OCI-LY1 (cell line): ENCODE data around the gene ASH1L.
"Not testable (repeated sequence)": the region's sequence is repeated elsewhere in the genome, so short reads cannot be mapped to it uniquely, and the experiment has no call there.

Source experiments
- H2AFZ ChIP-seq: fragments of 200-600 bp; sonication (generic), shearing (Covaris generic); 2 replicates; pipeline ENCODE4 v1.6.0; 2014; ENCODE audit warnings: antibody characterized with exemption, mild to moderate bottlenecking, low read length
- H3F3A ChIP-seq: fragments of 200-600 bp; sonication (generic), shearing (Covaris generic); 2 replicates; pipeline ENCODE4 v1.6.0; 2014; ENCODE audit warnings: mild to moderate bottlenecking, antibody characterized with exemption, low read length, moderate library complexity; ENCODE audit not compliant: insufficient read depth
- H3K27ac ChIP-seq: fragments of 200-600 bp; sonication (generic); 2 replicates; pipeline ENCODE4 v1.5.1; 2014; ENCODE audit warnings: low read length, mixed run types, mild to moderate bottlenecking, low read depth; ENCODE audit not compliant: poor library complexity, severe bottlenecking
- H3K27me3 ChIP-seq: fragments of 200-600 bp; sonication (generic); 2 replicates; pipeline ENCODE4 v1.6.0; 2014; ENCODE audit warnings: antibody characterized with exemption, mild to moderate bottlenecking, low read length, moderate library complexity; ENCODE audit not compliant: insufficient read depth
- H3K36me3 ChIP-seq: fragments of 200-600 bp; sonication (generic); 2 replicates; pipeline ENCODE4 v1.6.1; 2014; ENCODE audit warnings: mild to moderate bottlenecking, antibody characterized with exemption, low read length, moderate library complexity, mixed read lengths; ENCODE audit not compliant: insufficient read depth
- H3K4me1 ChIP-seq: fragments of 200-600 bp; sonication (generic); 2 replicates; pipeline ENCODE4 v1.5.1; 2014; ENCODE audit warnings: mild to moderate bottlenecking, low read length, moderate library complexity; ENCODE audit not compliant: insufficient read depth, severe bottlenecking
- H3K4me2 ChIP-seq: fragments of 200-600 bp; sonication (generic), shearing (Covaris generic); 2 replicates; pipeline ENCODE4 v1.6.1; 2014; ENCODE audit warnings: low read length
- H3K4me3 ChIP-seq: fragments of 200-600 bp; sonication (generic); 2 replicates; pipeline ENCODE4 v1.5.1; 2014; ENCODE audit warnings: low read length, low read depth, mild to moderate bottlenecking, mixed read lengths; ENCODE audit not compliant: poor library complexity, severe bottlenecking
- H3K79me2 ChIP-seq: fragments of 200-600 bp; shearing (Covaris generic); 2 replicates; pipeline ENCODE4 v1.6.1; 2016; ENCODE audit warnings: mixed run types, low read length, mixed read lengths; ENCODE audit not compliant: insufficient read depth
- H3K9ac ChIP-seq: fragments of 200-600 bp; sonication (generic), shearing (Covaris generic); 2 replicates; pipeline ENCODE4 v1.6.1; 2014; ENCODE audit warnings: mild to moderate bottlenecking, low read length, mixed read lengths
- H3K9me2 ChIP-seq: fragments of 200-600 bp; sonication (generic), shearing (Covaris generic); 2 replicates; pipeline ENCODE4 v1.6.1; 2014; ENCODE audit warnings: low read depth, mild to moderate bottlenecking, low read length, mixed read lengths
- H3K9me3 ChIP-seq: fragments of 200-600 bp; shearing (Covaris generic); 2 replicates; pipeline ENCODE4 v1.6.1; 2014; ENCODE audit warnings: low read length, mixed read lengths
- H4K20me1 ChIP-seq: fragments of 200-600 bp; sonication (generic), shearing (Covaris generic); 2 replicates; pipeline ENCODE4 v1.6.0; 2016; ENCODE audit warnings: mild to moderate bottlenecking, low read length; ENCODE audit not compliant: insufficient read depth
- EZH2 ChIP-seq: fragments of 200-600 bp; sonication (generic), shearing (Covaris generic); IDR thresholded peaks from 2 replicates; pipeline ENCODE4 v1.8.0; 2017; ENCODE audit warnings: borderline replicate concordance, mixed run types, mild to moderate bottlenecking, antibody characterized with exemption, low read length, moderate library complexity, mixed read lengths
- TF ChIP-seq, protein P1 (sequence below): fragments of 200-600 bp; sonication (generic), shearing (Covaris generic); IDR thresholded peaks from 2 replicates; pipeline ENCODE4 v1.5.1; 2017; ENCODE audit warnings: mild to moderate bottlenecking, antibody characterized with exemption, low read length, moderate library complexity, mixed read lengths

The ASH1L gene

DNA sequence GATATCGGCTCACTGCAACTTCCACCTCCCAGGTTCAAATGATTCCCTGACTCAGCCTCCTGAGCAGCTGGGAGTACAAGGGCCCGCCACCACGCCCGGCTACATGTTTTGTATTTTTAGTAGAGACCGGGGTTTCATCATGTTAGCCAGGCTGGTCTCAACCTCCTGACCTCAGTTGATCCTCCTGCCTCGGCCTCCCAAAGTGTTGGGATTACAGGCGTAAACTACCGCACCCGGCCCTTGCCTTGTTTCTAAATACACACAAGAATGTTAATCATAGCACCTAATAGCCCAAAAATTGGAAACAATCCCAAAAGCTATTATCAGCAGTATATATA lies 46.3 kb upstream of the ASH1L start:
- Histone ChIP-seq H3K9me2 (no peaks in the 10 kb centered on the region), H3K9ac (no peak overlapping the region), H3K36me3 (peaks cover 14% of the 10 kb centered on the region; the same call in 1 of the 2 replicates), H3K4me3 (no peak overlapping the region), H3K27ac (peak overlapping the region; percentile 34), H3K4me2 (no peak overlapping the region), H3K27me3 (no peaks in the 10 kb centered on the region), H3K79me2 (no peaks in the 10 kb centered on the region), H3K4me1 (no peaks in the 10 kb centered on the region), H3K9me3 (no peaks in the 10 kb centered on the region), H3F3A (no peaks in the 10 kb centered on the region), H2AFZ (no peak overlapping the region), H4K20me1 (no peaks in the 10 kb centered on the region)
- no peak for TF ChIP-seq EZH2
- TF ChIP-seq, protein P1, sequence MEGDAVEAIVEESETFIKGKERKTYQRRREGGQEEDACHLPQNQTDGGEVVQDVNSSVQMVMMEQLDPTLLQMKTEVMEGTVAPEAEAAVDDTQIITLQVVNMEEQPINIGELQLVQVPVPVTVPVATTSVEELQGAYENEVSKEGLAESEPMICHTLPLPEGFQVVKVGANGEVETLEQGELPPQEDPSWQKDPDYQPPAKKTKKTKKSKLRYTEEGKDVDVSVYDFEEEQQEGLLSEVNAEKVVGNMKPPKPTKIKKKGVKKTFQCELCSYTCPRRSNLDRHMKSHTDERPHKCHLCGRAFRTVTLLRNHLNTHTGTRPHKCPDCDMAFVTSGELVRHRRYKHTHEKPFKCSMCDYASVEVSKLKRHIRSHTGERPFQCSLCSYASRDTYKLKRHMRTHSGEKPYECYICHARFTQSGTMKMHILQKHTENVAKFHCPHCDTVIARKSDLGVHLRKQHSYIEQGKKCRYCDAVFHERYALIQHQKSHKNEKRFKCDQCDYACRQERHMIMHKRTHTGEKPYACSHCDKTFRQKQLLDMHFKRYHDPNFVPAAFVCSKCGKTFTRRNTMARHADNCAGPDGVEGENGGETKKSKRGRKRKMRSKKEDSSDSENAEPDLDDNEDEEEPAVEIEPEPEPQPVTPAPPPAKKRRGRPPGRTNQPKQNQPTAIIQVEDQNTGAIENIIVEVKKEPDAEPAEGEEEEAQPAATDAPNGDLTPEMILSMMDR: no peak

DNA sequence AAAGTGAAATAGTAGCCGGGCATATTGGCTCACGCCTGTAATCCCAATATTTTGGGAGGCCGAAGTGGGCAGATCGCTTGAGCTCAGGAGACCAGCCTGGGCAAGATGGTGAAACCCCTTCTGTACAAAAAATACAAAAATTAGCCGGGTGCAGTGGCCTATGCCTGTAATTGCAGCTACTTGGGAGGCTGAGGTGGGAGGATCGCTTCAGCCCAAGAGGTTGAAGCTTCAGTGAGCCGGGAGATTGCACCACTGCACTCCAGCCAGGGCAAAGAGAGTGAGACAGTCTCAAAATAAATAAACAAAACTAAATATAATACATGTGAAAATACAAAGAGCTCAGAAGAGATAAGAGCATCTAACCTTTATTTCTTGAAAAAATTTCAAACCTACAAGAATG lies 45.1 kb upstream of the ASH1L start:
- Histone ChIP-seq H2AFZ (no peak overlapping the region), H3K79me2 (no peaks in the 10 kb centered on the region), H3K4me1 (no peaks in the 10 kb centered on the region), H3K9me2 (no peaks in the 10 kb centered on the region), H3K36me3 (peaks cover 7% of the 10 kb centered on the region; the same call in 1 of the 2 replicates), H3K27ac (no peak overlapping the region), H3K9ac (no peak overlapping the region), H3K9me3 (no peaks in the 10 kb centered on the region), H4K20me1 (no peaks in the 10 kb centered on the region), H3K4me3 (no peak overlapping the region), H3K27me3 (no peaks in the 10 kb centered on the region), H3F3A (no peaks in the 10 kb centered on the region), H3K4me2 (no peak overlapping the region)
- TF ChIP-seq, protein P1: no peak
- no peak for TF ChIP-seq EZH2

DNA sequence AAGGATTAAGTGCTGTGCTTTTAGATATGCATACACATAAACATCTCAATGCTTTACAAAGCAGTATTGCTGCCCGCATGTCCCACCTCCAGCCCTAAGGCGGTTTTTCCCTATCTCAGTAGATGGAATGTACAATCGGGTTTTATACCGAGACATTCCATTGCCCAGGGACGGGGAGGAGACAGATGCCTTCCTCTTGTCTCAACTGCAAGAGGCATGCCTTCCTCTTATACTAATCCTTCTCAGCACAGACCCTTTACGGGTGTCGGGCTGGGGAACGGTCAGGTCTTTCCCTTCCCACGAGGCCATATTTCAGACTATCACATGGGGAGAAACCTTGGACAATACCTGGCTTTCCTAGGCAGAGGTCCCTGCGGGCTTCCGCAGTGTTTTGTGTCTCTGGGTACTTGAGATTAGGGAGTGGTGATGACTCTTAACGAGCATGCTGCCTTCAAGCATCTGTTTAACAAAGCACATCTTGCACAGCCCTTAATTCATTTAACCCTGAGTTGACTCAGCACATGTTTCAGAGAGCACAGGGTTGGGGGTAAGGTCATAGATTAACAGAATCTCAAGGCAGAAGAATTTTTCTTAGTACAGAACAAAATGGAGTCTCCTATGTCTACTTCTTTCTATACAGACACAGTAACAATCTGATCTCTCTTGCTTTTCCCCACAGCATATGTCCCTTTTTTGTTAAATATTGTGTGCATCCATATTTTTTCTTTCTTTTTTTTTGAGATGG lies 37.4 kb upstream of the ASH1L start:
- H3K9me2 ChIP-seq, H3K27ac ChIP-seq, H2AFZ ChIP-seq, H3K4me3 ChIP-seq, H3K79me2 ChIP-seq, H3K27me3 ChIP-seq, H3K4me2 ChIP-seq, H3F3A ChIP-seq, H4K20me1 ChIP-seq, H3K36me3 ChIP-seq, H3K9me3 ChIP-seq, H3K9ac ChIP-seq: not testable (repeated sequence)
- peaks cover 11% of the 10 kb centered on the region for H3K4me1 ChIP-seq

DNA sequence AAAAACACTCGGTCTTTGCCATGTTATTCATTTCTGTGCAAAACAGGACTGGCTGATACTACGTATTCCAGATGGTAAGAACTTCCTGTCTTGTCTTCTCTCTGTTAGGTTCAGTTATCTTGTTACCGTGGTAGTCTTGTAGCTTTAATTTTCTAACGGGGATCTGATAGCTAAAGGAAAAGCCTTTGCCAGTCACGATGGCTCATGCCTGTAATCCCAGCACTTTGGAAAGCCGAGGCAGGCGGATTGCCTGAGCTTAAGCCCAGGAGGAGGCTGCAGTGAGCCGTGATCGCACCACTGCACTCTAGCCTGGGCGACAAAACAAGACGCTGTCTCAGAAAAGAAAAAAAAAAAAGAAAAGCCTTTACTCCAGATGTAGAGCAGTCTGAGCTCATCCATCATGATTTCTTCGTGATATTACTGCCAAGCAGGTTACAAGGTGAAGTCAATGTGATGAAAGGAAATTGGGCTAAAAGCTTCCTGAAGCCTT lies 36.3 kb upstream of the ASH1L start:
- Histone ChIP-seq H3K4me2 (peak overlapping the region; percentile 47), H3K4me3 (no peak overlapping the region)

More for the DNA sequence above, 36.3 kb upstream of the ASH1L start:
- no peak overlapping the region for H2AFZ ChIP-seq
- no peaks in the 10 kb centered on the region for H3F3A ChIP-seq
- no peaks in the 10 kb centered on the region for H4K20me1 ChIP-seq
- H3K4me1 ChIP-seq: peaks cover 11% of the 10 kb centered on the region
- no peak for TF ChIP-seq EZH2
- TF ChIP-seq, protein P1: no peak
- no peaks in the 10 kb centered on the region for H3K9me3 ChIP-seq
- no peaks in the 10 kb centered on the region for H3K36me3 ChIP-seq
- H3K9me2 ChIP-seq: no peaks in the 10 kb centered on the region
- H3K27ac ChIP-seq: peak overlapping the region; percentile 50
- peak overlapping the region; percentile 45; the same call in 1 of the 2 replicates for H3K9ac ChIP-seq
- H3K27me3 ChIP-seq: no peaks in the 10 kb centered on the region
- no peaks in the 10 kb centered on the region for H3K79me2 ChIP-seq
